ENCODE measurements around the gene SLC4A4.

DNA sequence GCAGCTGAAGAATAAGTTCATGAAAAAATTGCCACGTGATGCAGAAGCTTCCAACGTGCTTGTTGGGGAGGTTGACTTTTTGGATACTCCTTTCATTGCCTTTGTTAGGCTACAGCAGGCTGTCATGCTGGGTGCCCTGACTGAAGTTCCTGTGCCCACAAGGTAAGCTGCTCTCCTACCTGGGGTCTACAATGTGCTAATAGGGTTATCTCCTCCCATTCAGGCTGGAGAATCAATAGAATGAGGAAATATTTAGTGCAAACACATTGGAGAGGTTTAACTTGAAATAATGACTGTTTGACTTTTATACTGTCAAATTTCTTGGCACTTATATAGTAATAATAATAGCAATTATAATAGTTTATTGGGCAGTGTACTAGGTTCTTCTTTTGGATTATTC is 101.8 kb downstream of the SLC4A4 start:
- TF ChIP-seq, protein P1, sequence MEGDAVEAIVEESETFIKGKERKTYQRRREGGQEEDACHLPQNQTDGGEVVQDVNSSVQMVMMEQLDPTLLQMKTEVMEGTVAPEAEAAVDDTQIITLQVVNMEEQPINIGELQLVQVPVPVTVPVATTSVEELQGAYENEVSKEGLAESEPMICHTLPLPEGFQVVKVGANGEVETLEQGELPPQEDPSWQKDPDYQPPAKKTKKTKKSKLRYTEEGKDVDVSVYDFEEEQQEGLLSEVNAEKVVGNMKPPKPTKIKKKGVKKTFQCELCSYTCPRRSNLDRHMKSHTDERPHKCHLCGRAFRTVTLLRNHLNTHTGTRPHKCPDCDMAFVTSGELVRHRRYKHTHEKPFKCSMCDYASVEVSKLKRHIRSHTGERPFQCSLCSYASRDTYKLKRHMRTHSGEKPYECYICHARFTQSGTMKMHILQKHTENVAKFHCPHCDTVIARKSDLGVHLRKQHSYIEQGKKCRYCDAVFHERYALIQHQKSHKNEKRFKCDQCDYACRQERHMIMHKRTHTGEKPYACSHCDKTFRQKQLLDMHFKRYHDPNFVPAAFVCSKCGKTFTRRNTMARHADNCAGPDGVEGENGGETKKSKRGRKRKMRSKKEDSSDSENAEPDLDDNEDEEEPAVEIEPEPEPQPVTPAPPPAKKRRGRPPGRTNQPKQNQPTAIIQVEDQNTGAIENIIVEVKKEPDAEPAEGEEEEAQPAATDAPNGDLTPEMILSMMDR (conservative IDR thresholded peaks at IDR 0.05 in 1 of 2, IDR thresholded peaks at IDR 0.05 in 1 of 2; ENCODE audit: low read depth in 1 of 2, low read length in 2 of 2), result no peak
- no peak for TF ChIP-seq EZH2 (IDR thresholded peaks at IDR 0.05; ENCODE audit: low read length, missing control alignments)

All from fibroblast of lung (primary cell).